Measurements from ENCODE around the gene SNORC. TPM values are rescaled to one million over a fixed set of nuclear protein-coding genes. Genes with fewer than 3 reads are reported as not detected.

The SNORC gene
- total RNA-seq, 1 experiment from 2014 or later = 3.4 TPM

DNA sequence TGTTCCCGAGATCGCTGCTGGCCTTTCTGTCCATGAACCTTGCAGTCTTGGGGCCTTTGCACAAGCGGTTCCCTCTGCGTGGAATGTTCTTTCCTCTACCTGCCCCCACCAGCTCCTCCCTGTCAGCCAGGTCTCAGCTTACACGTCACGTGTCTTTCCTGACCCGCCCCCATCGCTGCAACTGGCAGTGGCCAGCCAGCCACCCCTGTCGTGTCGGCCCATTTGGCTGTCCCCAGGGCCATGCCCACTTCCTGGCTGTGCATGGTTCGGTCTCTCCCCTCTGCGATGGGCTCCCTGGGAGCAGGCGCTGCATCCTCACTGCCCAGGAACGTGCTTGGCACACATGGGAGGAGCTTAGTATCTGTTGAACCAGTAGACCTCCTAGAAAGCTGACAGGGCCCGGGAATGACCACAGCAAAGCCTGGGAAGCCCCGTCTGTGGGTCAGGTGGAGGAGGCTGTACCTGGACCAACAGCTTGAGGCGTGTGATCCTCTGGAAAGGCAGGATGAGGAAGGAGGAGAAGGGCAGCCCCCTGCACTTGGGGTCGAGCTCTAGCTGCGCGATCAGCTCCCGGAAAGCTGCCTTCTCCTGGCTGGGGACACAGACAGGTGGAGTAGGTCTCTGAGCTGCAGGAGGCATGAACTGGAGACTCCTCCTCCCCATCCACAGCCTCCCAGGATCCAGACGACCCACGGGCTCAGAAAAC lies 21.0 kb downstream of the SNORC start (continued):
- TF ChIP-seq ZNF263 (CRISPR knock-in tag; IDR thresholded peaks at IDR 0.05; ENCODE audit: low read depth) (no peak), NR3C1 (CRISPR knock-in tag; conservative IDR thresholded peaks at IDR 0.05; ENCODE audit: low read depth) (no peak), ZNF671 (CRISPR knock-in tag; IDR thresholded peaks at IDR 0.05) (no peak), TP53 (CRISPR knock-in tag; IDR thresholded peaks at IDR 0.05) (no peak), ZNF396 (CRISPR knock-in tag; IDR thresholded peaks at IDR 0.05; ENCODE audit: borderline replicate concordance) (no peak)
- TF ChIP-seq, protein P1, sequence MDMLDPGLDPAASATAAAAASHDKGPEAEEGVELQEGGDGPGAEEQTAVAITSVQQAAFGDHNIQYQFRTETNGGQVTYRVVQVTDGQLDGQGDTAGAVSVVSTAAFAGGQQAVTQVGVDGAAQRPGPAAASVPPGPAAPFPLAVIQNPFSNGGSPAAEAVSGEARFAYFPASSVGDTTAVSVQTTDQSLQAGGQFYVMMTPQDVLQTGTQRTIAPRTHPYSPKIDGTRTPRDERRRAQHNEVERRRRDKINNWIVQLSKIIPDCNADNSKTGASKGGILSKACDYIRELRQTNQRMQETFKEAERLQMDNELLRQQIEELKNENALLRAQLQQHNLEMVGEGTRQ (CRISPR knock-in tag; IDR thresholded peaks at IDR 0.05) = peak; percentile 95
- TF ChIP-seq, protein P2, sequence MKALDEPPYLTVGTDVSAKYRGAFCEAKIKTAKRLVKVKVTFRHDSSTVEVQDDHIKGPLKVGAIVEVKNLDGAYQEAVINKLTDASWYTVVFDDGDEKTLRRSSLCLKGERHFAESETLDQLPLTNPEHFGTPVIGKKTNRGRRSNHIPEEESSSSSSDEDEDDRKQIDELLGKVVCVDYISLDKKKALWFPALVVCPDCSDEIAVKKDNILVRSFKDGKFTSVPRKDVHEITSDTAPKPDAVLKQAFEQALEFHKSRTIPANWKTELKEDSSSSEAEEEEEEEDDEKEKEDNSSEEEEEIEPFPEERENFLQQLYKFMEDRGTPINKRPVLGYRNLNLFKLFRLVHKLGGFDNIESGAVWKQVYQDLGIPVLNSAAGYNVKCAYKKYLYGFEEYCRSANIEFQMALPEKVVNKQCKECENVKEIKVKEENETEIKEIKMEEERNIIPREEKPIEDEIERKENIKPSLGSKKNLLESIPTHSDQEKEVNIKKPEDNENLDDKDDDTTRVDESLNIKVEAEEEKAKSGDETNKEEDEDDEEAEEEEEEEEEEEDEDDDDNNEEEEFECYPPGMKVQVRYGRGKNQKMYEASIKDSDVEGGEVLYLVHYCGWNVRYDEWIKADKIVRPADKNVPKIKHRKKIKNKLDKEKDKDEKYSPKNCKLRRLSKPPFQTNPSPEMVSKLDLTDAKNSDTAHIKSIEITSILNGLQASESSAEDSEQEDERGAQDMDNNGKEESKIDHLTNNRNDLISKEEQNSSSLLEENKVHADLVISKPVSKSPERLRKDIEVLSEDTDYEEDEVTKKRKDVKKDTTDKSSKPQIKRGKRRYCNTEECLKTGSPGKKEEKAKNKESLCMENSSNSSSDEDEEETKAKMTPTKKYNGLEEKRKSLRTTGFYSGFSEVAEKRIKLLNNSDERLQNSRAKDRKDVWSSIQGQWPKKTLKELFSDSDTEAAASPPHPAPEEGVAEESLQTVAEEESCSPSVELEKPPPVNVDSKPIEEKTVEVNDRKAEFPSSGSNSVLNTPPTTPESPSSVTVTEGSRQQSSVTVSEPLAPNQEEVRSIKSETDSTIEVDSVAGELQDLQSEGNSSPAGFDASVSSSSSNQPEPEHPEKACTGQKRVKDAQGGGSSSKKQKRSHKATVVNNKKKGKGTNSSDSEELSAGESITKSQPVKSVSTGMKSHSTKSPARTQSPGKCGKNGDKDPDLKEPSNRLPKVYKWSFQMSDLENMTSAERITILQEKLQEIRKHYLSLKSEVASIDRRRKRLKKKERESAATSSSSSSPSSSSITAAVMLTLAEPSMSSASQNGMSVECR (CRISPR knock-in tag; IDR thresholded peaks at IDR 0.05; ENCODE audit: borderline replicate concordance) = no peak
- TF ChIP-seq, protein P3, sequence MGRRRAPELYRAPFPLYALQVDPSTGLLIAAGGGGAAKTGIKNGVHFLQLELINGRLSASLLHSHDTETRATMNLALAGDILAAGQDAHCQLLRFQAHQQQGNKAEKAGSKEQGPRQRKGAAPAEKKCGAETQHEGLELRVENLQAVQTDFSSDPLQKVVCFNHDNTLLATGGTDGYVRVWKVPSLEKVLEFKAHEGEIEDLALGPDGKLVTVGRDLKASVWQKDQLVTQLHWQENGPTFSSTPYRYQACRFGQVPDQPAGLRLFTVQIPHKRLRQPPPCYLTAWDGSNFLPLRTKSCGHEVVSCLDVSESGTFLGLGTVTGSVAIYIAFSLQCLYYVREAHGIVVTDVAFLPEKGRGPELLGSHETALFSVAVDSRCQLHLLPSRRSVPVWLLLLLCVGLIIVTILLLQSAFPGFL (CRISPR knock-in tag; IDR thresholded peaks at IDR 0.05; ENCODE audit: borderline replicate concordance) = no peak
- TF ChIP-seq, protein P4, sequence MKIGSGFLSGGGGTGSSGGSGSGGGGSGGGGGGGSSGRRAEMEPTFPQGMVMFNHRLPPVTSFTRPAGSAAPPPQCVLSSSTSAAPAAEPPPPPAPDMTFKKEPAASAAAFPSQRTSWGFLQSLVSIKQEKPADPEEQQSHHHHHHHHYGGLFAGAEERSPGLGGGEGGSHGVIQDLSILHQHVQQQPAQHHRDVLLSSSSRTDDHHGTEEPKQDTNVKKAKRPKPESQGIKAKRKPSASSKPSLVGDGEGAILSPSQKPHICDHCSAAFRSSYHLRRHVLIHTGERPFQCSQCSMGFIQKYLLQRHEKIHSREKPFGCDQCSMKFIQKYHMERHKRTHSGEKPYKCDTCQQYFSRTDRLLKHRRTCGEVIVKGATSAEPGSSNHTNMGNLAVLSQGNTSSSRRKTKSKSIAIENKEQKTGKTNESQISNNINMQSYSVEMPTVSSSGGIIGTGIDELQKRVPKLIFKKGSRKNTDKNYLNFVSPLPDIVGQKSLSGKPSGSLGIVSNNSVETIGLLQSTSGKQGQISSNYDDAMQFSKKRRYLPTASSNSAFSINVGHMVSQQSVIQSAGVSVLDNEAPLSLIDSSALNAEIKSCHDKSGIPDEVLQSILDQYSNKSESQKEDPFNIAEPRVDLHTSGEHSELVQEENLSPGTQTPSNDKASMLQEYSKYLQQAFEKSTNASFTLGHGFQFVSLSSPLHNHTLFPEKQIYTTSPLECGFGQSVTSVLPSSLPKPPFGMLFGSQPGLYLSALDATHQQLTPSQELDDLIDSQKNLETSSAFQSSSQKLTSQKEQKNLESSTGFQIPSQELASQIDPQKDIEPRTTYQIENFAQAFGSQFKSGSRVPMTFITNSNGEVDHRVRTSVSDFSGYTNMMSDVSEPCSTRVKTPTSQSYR (CRISPR knock-in tag; IDR thresholded peaks at IDR 0.05) = peak; percentile 37; the same call in 1 of the 2 replicates

DNA sequence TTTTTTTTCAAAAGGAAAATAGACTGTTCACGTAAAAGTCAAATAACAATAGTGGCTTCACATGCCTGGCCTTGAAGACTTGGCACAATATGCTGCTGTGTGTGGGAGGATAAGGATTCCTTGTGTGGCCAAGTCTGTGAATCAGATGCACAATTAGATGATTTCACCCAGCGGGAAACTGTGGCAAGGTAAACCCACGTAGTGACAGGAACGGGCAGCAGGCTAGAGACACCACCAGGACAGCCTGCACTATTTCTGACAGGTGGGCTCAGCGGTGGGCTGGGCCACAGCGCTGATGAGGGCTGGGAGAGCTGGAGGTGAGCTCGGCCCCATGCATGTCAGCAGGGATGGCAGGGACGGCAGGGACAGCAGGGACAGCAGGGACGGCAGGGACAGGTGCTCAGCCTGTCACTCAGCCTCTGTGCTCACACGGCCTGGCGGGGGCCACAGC lies 21.6 kb downstream of the SNORC start:
- Mint-ChIP-seq H3K4me3 (no peak overlapping the region), H3K36me3 (no peaks in the 10 kb centered on the region), H3K9me3 (no peaks in the 10 kb centered on the region), H3K27me3 (ENCODE audit: low read depth) (peaks cover 3% of the 10 kb centered on the region; the same call in 1 of the 2 replicates), H3K4me1 (peaks cover 27% of the 10 kb centered on the region), H3K27ac (no peak overlapping the region)
- ATAC-seq (no peak), DNase-seq (ENCODE audit: low spot score) (no peak)
- ChIA-PET POLR2A (no interaction called here), CTCF (interaction anchor here (0.6 to 2.2 kb wide), 11 partner anchors 9 to 552 kb away, joined by 3 to 12 read pairs (median 4); no protein-coding TSS in a partner anchor)
- TF ChIP-seq, protein P5, sequence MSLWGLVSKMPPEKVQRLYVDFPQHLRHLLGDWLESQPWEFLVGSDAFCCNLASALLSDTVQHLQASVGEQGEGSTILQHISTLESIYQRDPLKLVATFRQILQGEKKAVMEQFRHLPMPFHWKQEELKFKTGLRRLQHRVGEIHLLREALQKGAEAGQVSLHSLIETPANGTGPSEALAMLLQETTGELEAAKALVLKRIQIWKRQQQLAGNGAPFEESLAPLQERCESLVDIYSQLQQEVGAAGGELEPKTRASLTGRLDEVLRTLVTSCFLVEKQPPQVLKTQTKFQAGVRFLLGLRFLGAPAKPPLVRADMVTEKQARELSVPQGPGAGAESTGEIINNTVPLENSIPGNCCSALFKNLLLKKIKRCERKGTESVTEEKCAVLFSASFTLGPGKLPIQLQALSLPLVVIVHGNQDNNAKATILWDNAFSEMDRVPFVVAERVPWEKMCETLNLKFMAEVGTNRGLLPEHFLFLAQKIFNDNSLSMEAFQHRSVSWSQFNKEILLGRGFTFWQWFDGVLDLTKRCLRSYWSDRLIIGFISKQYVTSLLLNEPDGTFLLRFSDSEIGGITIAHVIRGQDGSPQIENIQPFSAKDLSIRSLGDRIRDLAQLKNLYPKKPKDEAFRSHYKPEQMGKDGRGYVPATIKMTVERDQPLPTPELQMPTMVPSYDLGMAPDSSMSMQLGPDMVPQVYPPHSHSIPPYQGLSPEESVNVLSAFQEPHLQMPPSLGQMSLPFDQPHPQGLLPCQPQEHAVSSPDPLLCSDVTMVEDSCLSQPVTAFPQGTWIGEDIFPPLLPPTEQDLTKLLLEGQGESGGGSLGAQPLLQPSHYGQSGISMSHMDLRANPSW (CRISPR knock-in tag; conservative IDR thresholded peaks at IDR 0.05; ENCODE audit: low read depth) = no peak
- TF ChIP-seq MXD4 (CRISPR knock-in tag; IDR thresholded peaks at IDR 0.05; ENCODE audit: borderline replicate concordance) (no peak), SP1 (CRISPR knock-in tag; conservative IDR thresholded peaks at IDR 0.05) (no peak), NR1H2 (CRISPR knock-in tag; IDR thresholded peaks at IDR 0.05) (no peak), GABPB1 (CRISPR knock-in tag; IDR thresholded peaks at IDR 0.05) (no peak), FOXK1 (CRISPR knock-in tag; IDR thresholded peaks at IDR 0.05) (no peak), ZNF121 (CRISPR knock-in tag; IDR thresholded peaks at IDR 0.05) (no peak), SMAD3 (CRISPR knock-in tag; IDR thresholded peaks at IDR 0.05; ENCODE audit: borderline replicate concordance) (no peak), CREB1 (CRISPR knock-in tag; IDR thresholded peaks at IDR 0.05) (no peak), NR3C1 (CRISPR knock-in tag; conservative IDR thresholded peaks at IDR 0.05; ENCODE audit: low read depth) (no peak)
- TF ChIP-seq, protein P1 (CRISPR knock-in tag; IDR thresholded peaks at IDR 0.05) = no peak
- TF ChIP-seq, protein P6, sequence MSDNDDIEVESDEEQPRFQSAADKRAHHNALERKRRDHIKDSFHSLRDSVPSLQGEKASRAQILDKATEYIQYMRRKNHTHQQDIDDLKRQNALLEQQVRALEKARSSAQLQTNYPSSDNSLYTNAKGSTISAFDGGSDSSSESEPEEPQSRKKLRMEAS (CRISPR knock-in tag; IDR thresholded peaks at IDR 0.05) = no peak
- TF ChIP-seq, protein P7, sequence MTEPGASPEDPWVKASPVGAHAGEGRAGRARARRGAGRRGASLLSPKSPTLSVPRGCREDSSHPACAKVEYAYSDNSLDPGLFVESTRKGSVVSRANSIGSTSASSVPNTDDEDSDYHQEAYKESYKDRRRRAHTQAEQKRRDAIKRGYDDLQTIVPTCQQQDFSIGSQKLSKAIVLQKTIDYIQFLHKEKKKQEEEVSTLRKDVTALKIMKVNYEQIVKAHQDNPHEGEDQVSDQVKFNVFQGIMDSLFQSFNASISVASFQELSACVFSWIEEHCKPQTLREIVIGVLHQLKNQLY (CRISPR knock-in tag; IDR thresholded peaks at IDR 0.05) = no peak
